ENCODE data around the gene MEIS1.

- no peak for TF ChIP-seq SP1 (IDR thresholded peaks at IDR 0.05; ENCODE audit: low read depth, low read length)
- no peak for TF ChIP-seq SIRT6 (IDR thresholded peaks at IDR 0.05; ENCODE audit: low read length)
- no peak for TF ChIP-seq POLR2AphosphoS5 (IDR thresholded peaks at IDR 0.05; ENCODE audit: low read depth, low read length)
- TF ChIP-seq JUN (IDR thresholded peaks at IDR 0.05; ENCODE audit: low read depth, low read length), result no peak
- TF ChIP-seq JUND (IDR thresholded peaks at IDR 0.05; ENCODE audit: low read length), result no peak
- no peak for TF ChIP-seq HDAC6 (IDR thresholded peaks at IDR 0.05; ENCODE audit: low read depth, low read length)
- no peak for TF ChIP-seq YY1 (IDR thresholded peaks at IDR 0.05; ENCODE audit: low read depth, low read length)
- no peak for TF ChIP-seq RAD21 (IDR thresholded peaks at IDR 0.05 in 1 of 2, conservative IDR thresholded peaks at IDR 0.05 in 1 of 2; ENCODE audit: low read depth in 2 of 2, low read length in 2 of 2)
- no peak for TF ChIP-seq CTCF (IDR thresholded peaks at IDR 0.05; ENCODE audit: control extremely low read depth in 1 of 3, insufficient read depth in 1 of 3, low read depth in 1 of 3, low read length in 3 of 3)
- TF ChIP-seq TAF1 (IDR thresholded peaks at IDR 0.05; ENCODE audit: low read depth, low read length), result no peak
- TF ChIP-seq EZH2 (IDR thresholded peaks at IDR 0.05; ENCODE audit: low read depth, low read length, severe bottlenecking), result no peak
- TF ChIP-seq TEAD4 (IDR thresholded peaks at IDR 0.05; ENCODE audit: low read depth, low read length), result no peak
These were observed 99.5 kb downstream of the MEIS1 start for GRCh38 chr2:66534461-66534860.

Data from H1 (cell line).